H1 (cell line): ENCODE data around the gene GLUD1. TPM values are rescaled to one million over a fixed set of nuclear protein-coding genes. Genes with fewer than 3 reads are reported as not detected.
"Not testable (repeated sequence)": the region's sequence is repeated elsewhere in the genome, so short reads cannot be mapped to it uniquely, and the experiment has no call there.

Experiments
- CTCF ChIA-PET: fragments of 300-600 bp; sonication (Branson Sonifier 250); formaldehyde crosslinking; loops from one replicate; lab custom pipeline; 2021; ENCODE audit not compliant: partially characterized antibody; lab: Charles Lee
- POLR2A ChIA-PET: fragments of 300-600 bp; sonication (Branson Sonifier 250); formaldehyde crosslinking; loops from one replicate; lab custom pipeline; 2021; ENCODE audit warnings: inconsistent platforms; ENCODE audit not compliant: partially characterized antibody; lab: Charles Lee
- DNase-seq, 2 experiments: peaks; one replicate each; pipeline versions ENCODE4 v3.0.0 to v3.0.0-alpha.2; 2010 to 2022; ENCODE audit warnings: low spot score in 2 of 2, low read depth in 1 of 2, mixed read lengths in 1 of 2
- FAIRE-seq: peaks from 2 replicates; lab custom pipeline; 2011; peaks lifted over from hg19 to GRCh38; lab: Jason Lieb, UNC
- H2AFZ ChIP-seq: 2 replicates; pipeline ENCODE4 v1.8.1; 2012; ENCODE audit warnings: low read length, inconsistent platforms
- H2AK5ac ChIP-seq: 2 replicates; pipeline ENCODE4 v1.6.1; 2013; ENCODE audit warnings: low read depth, low read length
- H2BK120ac ChIP-seq: replicated peaks from 2 replicates; pipeline ENCODE3; 2013; ENCODE audit warnings: low read depth, low read length, inconsistent platforms
- H2BK12ac ChIP-seq: 2 replicates; pipeline ENCODE4 v1.6.1; 2013; ENCODE audit warnings: low read depth, low read length
- H2BK15ac ChIP-seq: 2 replicates; pipeline ENCODE4 v1.6.1; 2013; ENCODE audit warnings: low read length
- H2BK20ac ChIP-seq: 2 replicates; pipeline ENCODE4 v1.6.1; 2013; ENCODE audit warnings: low read length
- H2BK5ac ChIP-seq: 2 replicates; pipeline ENCODE4 v1.6.1; 2013; ENCODE audit warnings: low read depth, low read length
- H3K14ac ChIP-seq: 2 replicates; pipeline ENCODE4 v1.6.1; 2013; ENCODE audit warnings: inconsistent platforms; ENCODE audit not compliant: insufficient read length
- H3K18ac ChIP-seq: 2 replicates; pipeline ENCODE4 v1.6.1; 2013; ENCODE audit warnings: low read length; ENCODE audit errors: extremely low read depth
- H3K23ac ChIP-seq: 2 replicates; pipeline ENCODE4 v1.6.1; 2013; ENCODE audit warnings: inconsistent platforms; ENCODE audit not compliant: insufficient read length
- H3K23me2 ChIP-seq: 2 replicates; pipeline ENCODE4 v1.6.1; 2013; ENCODE audit warnings: low read depth, low read length
- H3K27ac ChIP-seq: 2 replicates; pipeline ENCODE4 v1.6.1; 2011; ENCODE audit warnings: low read depth, low read length, inconsistent platforms
- H3K27me3 ChIP-seq, 4 experiments: replicated peaks in 1 of 4; 1 replicate in 1 of 4; 2 replicates in 3 of 4; pipeline versions ENCODE4 v1.6.1 to v1.8.1; 2011 to 2013; ENCODE audit warnings: low read length in 3 of 4, mild to moderate bottlenecking in 3 of 4, inconsistent platforms in 2 of 4, mixed read lengths in 2 of 4, moderate library complexity in 1 of 4; ENCODE audit not compliant: control insufficient read depth in 3 of 4, insufficient read depth in 3 of 4; ENCODE audit errors: extremely low read depth in 1 of 4
- H3K36me3 ChIP-seq, 4 experiments: 2 replicates each; pipeline versions ENCODE4 v1.6.1 to v1.8.1; 2011 to 2013; ENCODE audit warnings: mild to moderate bottlenecking in 4 of 4, low read length in 3 of 4, moderate library complexity in 2 of 4, control low read depth in 1 of 4, inconsistent platforms in 1 of 4; ENCODE audit not compliant: insufficient read depth in 4 of 4, control insufficient read depth in 2 of 4
- H3K4ac ChIP-seq: replicated peaks from 2 replicates; pipeline ENCODE3; 2013; ENCODE audit warnings: low read length, low read depth, mixed read lengths, inconsistent platforms; ENCODE audit not compliant: insufficient read length
- H3K4me1 ChIP-seq, 4 experiments: replicated peaks in 1 of 4; 1 replicate in 1 of 4; 2 replicates in 3 of 4; pipeline versions ENCODE4 v1.6.1 to v1.8.1; 2011 to 2013; ENCODE audit warnings: low read length in 3 of 4, inconsistent platforms in 2 of 4, mixed read lengths in 1 of 4; ENCODE audit not compliant: insufficient read depth in 4 of 4, control insufficient read depth in 3 of 4
- H3K4me2 ChIP-seq, 2 experiments: 2 replicates each; pipeline versions ENCODE4 v1.6.1 to v1.8.1; 2011 to 2013; ENCODE audit warnings: low read depth in 2 of 2, low read length in 2 of 2, control low read depth in 1 of 2, inconsistent platforms in 1 of 2, mild to moderate bottlenecking in 1 of 2; ENCODE audit not compliant: insufficient read depth in 1 of 2
- H3K4me3 ChIP-seq, 4 experiments: fragments of 200-600, 300-600 bp in 1 of 4; sonication (generic), shearing (Covaris generic), sonication (Bioruptor Twin) in 1 of 4; 2 replicates each; pipeline versions ENCODE4 v1.5.1 to v1.8.1; 2011 to 2016; ENCODE audit warnings: low read length in 4 of 4, low read depth in 3 of 4, control low read depth in 2 of 4, inconsistent platforms in 2 of 4, mild to moderate bottlenecking in 2 of 4, mixed read lengths in 1 of 4, moderate library complexity in 1 of 4; ENCODE audit not compliant: insufficient read depth in 2 of 4; ENCODE audit errors: extremely low read depth in 1 of 4
- H3K56ac ChIP-seq: replicated peaks from 2 replicates; pipeline ENCODE3; 2013; ENCODE audit warnings: low read depth, mild to moderate bottlenecking, mixed read lengths, low read length, inconsistent platforms; ENCODE audit not compliant: insufficient read length
- H3K79me1 ChIP-seq: 2 replicates; pipeline ENCODE4 v1.6.1; 2013; ENCODE audit warnings: low read depth, low read length, control low read depth
- H3K79me2 ChIP-seq, 2 experiments: 2 replicates each; pipeline versions ENCODE4 v1.6.1 to v1.8.1; 2012 to 2013; ENCODE audit warnings: low read length in 2 of 2, mild to moderate bottlenecking in 2 of 2, inconsistent platforms in 1 of 2; ENCODE audit not compliant: insufficient read depth in 2 of 2, control insufficient read depth in 1 of 2
- H3K9ac ChIP-seq, 4 experiments: replicated peaks in 1 of 4; 1 replicate in 1 of 4; 2 replicates in 3 of 4; pipeline versions ENCODE4 v1.6.1 to v1.8.1; 2011 to 2013; ENCODE audit warnings: low read depth in 3 of 4, low read length in 3 of 4, control low read depth in 2 of 4, mild to moderate bottlenecking in 2 of 4, moderate library complexity in 2 of 4, inconsistent platforms in 1 of 4; ENCODE audit errors: extremely low read depth in 1 of 4
- H3K9me3 ChIP-seq, 2 experiments: 2 replicates each; pipeline versions ENCODE4 v1.6.1 to v1.8.1; 2012 to 2013; ENCODE audit warnings: mild to moderate bottlenecking in 2 of 2, moderate library complexity in 2 of 2, control low read depth in 1 of 2, inconsistent platforms in 1 of 2, low read depth in 1 of 2, low read length in 1 of 2, mixed read lengths in 1 of 2; ENCODE audit not compliant: insufficient read depth in 2 of 2
- H4K20me1 ChIP-seq, 2 experiments: replicated peaks in 1 of 2; 2 replicates each; pipeline versions ENCODE3 to v1.8.1; 2011 to 2013; ENCODE audit warnings: inconsistent platforms in 2 of 2, low read length in 2 of 2, mild to moderate bottlenecking in 1 of 2; ENCODE audit not compliant: insufficient read depth in 2 of 2, control insufficient read depth in 1 of 2
- H4K5ac ChIP-seq: 2 replicates; pipeline ENCODE4 v1.6.1; 2013; ENCODE audit warnings: low read length, low read depth, mixed read lengths, inconsistent platforms; ENCODE audit not compliant: insufficient read length
- H4K8ac ChIP-seq: 2 replicates; pipeline ENCODE4 v1.8.0; 2013; ENCODE audit warnings: mild to moderate bottlenecking, moderate library complexity, low read length, inconsistent platforms; ENCODE audit not compliant: insufficient read depth; ENCODE audit errors: extremely low read depth
- H4K91ac ChIP-seq: replicated peaks from 2 replicates; pipeline ENCODE3; 2013; ENCODE audit warnings: low read length, mixed read lengths, inconsistent platforms; ENCODE audit not compliant: insufficient read length
- WGBS, 2 experiments: shearing (Covaris generic) in 1 of 2; methylation state at CpG; one replicate each; pipeline versions ENCODE4 v1.1.6 to v1.1.7; 2013 to 2015; ENCODE audit warnings: low lambda C conversion rate in 2 of 2, mixed read lengths in 2 of 2, inconsistent platforms in 1 of 2, low coverage in 1 of 2, missing lambda C conversion rate in 1 of 2; ENCODE audit not compliant: insufficient replicate concordance in 2 of 2, insufficient coverage in 1 of 2, insufficient read length in 1 of 2; ENCODE audit errors: extremely low coverage in 1 of 2, missing lambda C conversion rate in 1 of 2; 5-methylcytosine and 5-hydroxymethylcytosine counted together
- polyA plus RNA-seq, 7 experiments: library from polyadenylated mRNA; depleted of rRNA in 3 of 7; stranded (reverse) in 5 of 7; unstranded in 2 of 7; fragments of >200 nt in 5 of 7; fragments of 200-250 nt in 2 of 7; gene quantifications; 1 replicate in 5 of 7; 2 replicates in 1 of 7; 4 replicates in 1 of 7; pipeline versions ENCODE4 v1.2.1 to v1.2.3, GENCODE V29; 2011 to 2013; ENCODE audit warnings: missing spikeins in 2 of 7, mixed read lengths in 2 of 7
- total RNA-seq: library from RNA; stranded (reverse); fragmentation: NEBNext Ultra II Directional; extraction: Animal tissue kit (Norgen Biotek cat#: 25700); gene quantifications from 2 replicates; pipeline ENCODE4 v1.2.1, GENCODE V29; 2021

The GLUD1 gene
- total and polyA plus RNA-seq, 2 of the 8 experiments (the other 6 are each of a cell fraction or from before 2014, with no cell fraction given), result 41.0 to 96.2 TPM

DNA sequence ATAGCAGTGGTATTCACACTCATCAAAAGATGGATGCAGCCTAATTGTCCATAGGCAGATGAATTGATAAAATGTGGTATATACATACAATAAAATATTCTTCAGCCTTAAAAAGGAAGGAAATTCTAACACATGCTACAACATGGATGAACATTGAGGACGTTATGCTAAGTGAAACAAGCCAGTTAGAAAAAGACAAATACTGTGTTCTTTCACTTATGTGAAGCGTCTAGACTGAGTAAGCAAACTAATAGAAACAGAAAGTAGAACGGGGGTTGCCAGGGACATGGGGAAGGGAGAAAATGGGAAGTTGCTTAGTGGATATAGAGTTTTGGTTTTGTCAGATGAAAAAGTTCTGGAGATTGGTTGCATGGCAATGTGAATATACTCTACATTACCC, 81.1 kb downstream of the GLUD1 start:
- H2BK120ac ChIP-seq, result not testable (repeated sequence)

GRCh38 chr10:87009134-87009696, 85.4 kb downstream of the GLUD1 start:
- H4K5ac ChIP-seq, H2BK15ac ChIP-seq, CTCF ChIA-PET, H3K79me2 ChIP-seq, H3K4me2 ChIP-seq, H3K36me3 ChIP-seq, H4K8ac ChIP-seq, H3K18ac ChIP-seq, H3K4ac ChIP-seq, H2BK120ac ChIP-seq, H3K4me3 ChIP-seq, H3K23ac ChIP-seq, H3K27me3 ChIP-seq, H3K9me3 ChIP-seq, H3K79me1 ChIP-seq, POLR2A ChIA-PET, H3K23me2 ChIP-seq, H3K14ac ChIP-seq, H2AFZ ChIP-seq, H4K91ac ChIP-seq, H3K27ac ChIP-seq, H2AK5ac ChIP-seq, H2BK12ac ChIP-seq, H2BK5ac ChIP-seq, H3K9ac ChIP-seq, H3K56ac ChIP-seq, H4K20me1 ChIP-seq, H2BK20ac ChIP-seq, DNase-seq, FAIRE-seq, H3K4me1 ChIP-seq: not testable (repeated sequence)
- WGBS, 2 experiments, result 93% methylated on average over 15 of the region's 18 CpGs; no CpG with 5 or more reads in 1 of the 2 experiments

More for the DNA sequence above, 81.1 kb downstream of the GLUD1 start:
- H3K27me3 ChIP-seq, H3K4ac ChIP-seq, H4K20me1 ChIP-seq, POLR2A ChIA-PET, H3K23ac ChIP-seq, H2AK5ac ChIP-seq, H3K23me2 ChIP-seq, H3K18ac ChIP-seq, H4K91ac ChIP-seq, H3K79me2 ChIP-seq, H3K79me1 ChIP-seq, DNase-seq, H3K14ac ChIP-seq, H3K9ac ChIP-seq, H3K4me3 ChIP-seq, H3K4me1 ChIP-seq, H3K4me2 ChIP-seq, H2BK5ac ChIP-seq, CTCF ChIA-PET, H2BK15ac ChIP-seq, H2BK20ac ChIP-seq, H3K36me3 ChIP-seq, H3K9me3 ChIP-seq, H2BK12ac ChIP-seq, H2AFZ ChIP-seq, H4K8ac ChIP-seq, H3K27ac ChIP-seq, H4K5ac ChIP-seq, FAIRE-seq, H3K56ac ChIP-seq: not testable (repeated sequence)
- 90% methylated on average over 3 of the region's 3 CpGs; no CpG with 5 or more reads in 1 of the 2 experiments for WGBS, 2 experiments
